Measurements from ENCODE around the gene TSPYL2.

DNA sequence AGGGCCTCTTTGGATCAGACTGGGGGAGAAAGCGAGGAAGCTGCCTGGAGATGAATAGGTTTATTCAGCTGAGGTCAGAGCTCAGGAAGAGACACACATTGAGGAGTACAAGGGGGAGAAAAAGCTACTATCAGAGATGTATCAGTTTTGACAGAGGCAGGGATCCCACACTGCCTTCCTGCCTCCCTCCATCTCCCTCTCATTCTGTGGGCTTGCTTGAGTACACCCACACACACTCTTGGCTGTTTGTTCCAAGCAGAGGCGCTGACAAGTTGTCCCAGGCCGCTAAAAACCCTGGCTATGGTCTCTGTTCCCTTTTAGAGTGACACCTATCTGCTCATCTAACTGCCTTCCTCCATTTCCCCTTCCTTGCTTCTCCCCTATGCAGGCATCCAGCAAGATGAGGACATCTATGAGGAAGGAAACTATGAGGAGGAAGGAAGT lies 5.2 kb downstream of the TSPYL2 start:
- TF ChIP-seq CTCF (IDR thresholded peaks at IDR 0.05) (no peak), POLR2A (IDR thresholded peaks at IDR 0.05) (no peak), EP300 (IDR thresholded peaks at IDR 0.05) (no peak)

Data from ovary (tissue), 3 donors.